ENCODE measurements around the gene PHGDH. TPM values are rescaled to one million over a fixed set of nuclear protein-coding genes. Genes with fewer than 3 reads are reported as not detected.

Gene PHGDH
- polyA plus RNA-seq, 3 donors = 65.2 to 84.3 (median 77.4) TPM

- H3K27ac ChIP-seq (ENCODE audit: low read depth, low read length) = no peak overlapping the region
- 74 to 86% (median 80%) methylated on average over 8 of the region's 8 CpGs for WGBS, 3 donors
Observed at GRCh38 chr1:119724611-119725218, 13.0 kb downstream of the PHGDH start.

GRCh38 chr1:119725626-119726025 lies 13.9 kb downstream of the PHGDH start:
- 88 to 94% (median 91%) methylated on average over 5 of the region's 5 CpGs for WGBS, 3 donors
- H3K27ac ChIP-seq (ENCODE audit: low read depth, low read length) = no peak overlapping the region

- 35 to 45% (median 35%) methylated on average over 1 of the region's 1 CpG for WGBS, 3 donors
- no peak overlapping the region for H3K27ac ChIP-seq (ENCODE audit: low read depth, low read length)
Observed at GRCh38 chr1:119727991-119728390, 16.3 kb downstream of the PHGDH start.

- no peak overlapping the region for H3K27ac ChIP-seq (ENCODE audit: low read depth, low read length)
Observed at GRCh38 chr1:119729044-119729443, 17.3 kb downstream of the PHGDH start.

GRCh38 chr1:119731060-119731459 lies 19.3 kb downstream of the PHGDH start:
- no peak overlapping the region for H3K27ac ChIP-seq (ENCODE audit: low read depth, low read length)

GRCh38 chr1:119731741-119732430 lies 20.2 kb downstream of the PHGDH start:
- H3K27ac ChIP-seq (ENCODE audit: low read depth, low read length) = no peak overlapping the region
- 79 to 94% (median 89%) methylated on average over 6 of the region's 6 CpGs for WGBS, 3 donors

More at GRCh38 chr1:119731060-119731459, 19.3 kb downstream of the PHGDH start:
- WGBS, 3 donors = 86 to 95% (median 95%) methylated on average over 5 of the region's 5 CpGs

- H3K27ac ChIP-seq (ENCODE audit: low read depth, low read length) = no peak overlapping the region
- 75 to 81% (median 79%) methylated on average over 11 of the region's 11 CpGs for WGBS, 3 donors
Observed at GRCh38 chr1:119732465-119733168, 20.9 kb downstream of the PHGDH start.

- no peak overlapping the region for H3K27ac ChIP-seq (ENCODE audit: low read depth, low read length)
- WGBS, 3 donors = 89 to 95% (median 90%) methylated on average over 3 of the region's 3 CpGs
Observed at GRCh38 chr1:119733754-119734153, 22.0 kb downstream of the PHGDH start.

GRCh38 chr1:119735217-119735616 lies 23.5 kb downstream of the PHGDH start:
- no peak overlapping the region for H3K27ac ChIP-seq (ENCODE audit: low read depth, low read length)
- WGBS, 3 donors = 56 to 88% (median 88%) methylated on average over 14 of the region's 14 CpGs

- no peak overlapping the region for H3K27ac ChIP-seq (ENCODE audit: low read depth, low read length)
- 94 to 96% (median 95%) methylated on average over 2 of the region's 2 CpGs for WGBS, 3 donors
Observed at GRCh38 chr1:119736649-119737039, 24.9 kb downstream of the PHGDH start.

- H3K27ac ChIP-seq (ENCODE audit: low read depth, low read length) = no peak overlapping the region
- 11 to 54% (median 49%) methylated on average over 16 of the region's 16 CpGs for WGBS, 3 donors
Observed at GRCh38 chr1:119737040-119737682, 25.4 kb downstream of the PHGDH start.

GRCh38 chr1:119738100-119738720 lies 26.5 kb downstream of the PHGDH start:
- no peak overlapping the region for H3K27ac ChIP-seq (ENCODE audit: low read depth, low read length)
- WGBS, 3 donors = 71 to 79% (median 72%) methylated on average over 7 of the region's 7 CpGs

GRCh38 chr1:119739150-119739549 lies 27.4 kb downstream of the PHGDH start:
- no peak overlapping the region for H3K27ac ChIP-seq (ENCODE audit: low read depth, low read length)
- WGBS, 3 donors = 69 to 79% (median 77%) methylated on average over 6 of the region's 6 CpGs

GRCh38 chr1:119740261-119740660 lies 28.5 kb downstream of the PHGDH start:
- 96 to 100% (median 98%) methylated on average over 2 of the region's 2 CpGs for WGBS, 3 donors

GRCh38 chr1:119740896-119741780 lies 29.4 kb downstream of the PHGDH start:
- H3K27ac ChIP-seq (ENCODE audit: low read depth, low read length) = no peak overlapping the region
- 87 to 90% (median 88%) methylated on average over 13 of the region's 13 CpGs for WGBS, 3 donors

More at GRCh38 chr1:119740261-119740660, 28.5 kb downstream of the PHGDH start:
- no peak overlapping the region for H3K27ac ChIP-seq (ENCODE audit: low read depth, low read length)

GRCh38 chr1:119742202-119742601 lies 30.5 kb downstream of the PHGDH start:
- WGBS, 3 donors = 71 to 79% (median 78%) methylated on average over 7 of the region's 7 CpGs
- no peak overlapping the region for H3K27ac ChIP-seq (ENCODE audit: low read depth, low read length)

- 73 to 84% (median 82%) methylated on average over 7 of the region's 7 CpGs for WGBS, 3 donors
- no peak overlapping the region for H3K27ac ChIP-seq (ENCODE audit: low read depth, low read length)
Observed at GRCh38 chr1:119742677-119743076, 30.9 kb downstream of the PHGDH start.

GRCh38 chr1:119743308-119743707 lies 31.6 kb downstream of the PHGDH start:
- H3K27ac ChIP-seq (ENCODE audit: low read depth, low read length) = no peak overlapping the region
- 39 to 54% (median 46%) methylated on average over 3 of the region's 3 CpGs for WGBS, 3 donors
